CD4-positive, alpha-beta memory T cell (primary cell): Measurements from ENCODE around the gene CXCR6. TPM values are rescaled to one million over a fixed set of nuclear protein-coding genes. Genes with fewer than 3 reads are reported as not detected.

ENCODE experiments used
- CTCF ChIA-PET: fragments of 350-600 bp; sonication (Branson Sonifier 250); formaldehyde crosslinking; loops from one replicate; lab custom pipeline; 2021; ENCODE audit warnings: inconsistent platforms; ENCODE audit not compliant: partially characterized antibody; lab: Charles Lee
- POLR2A ChIA-PET: fragments of 350-600 bp; sonication (Branson Sonifier 250); formaldehyde crosslinking; loops from one replicate; lab custom pipeline; 2021; ENCODE audit not compliant: partially characterized antibody; lab: Charles Lee
- DNase-seq, 5 donors: peaks; one replicate each; pipeline versions ENCODE4 v3.0.0 to v3.0.0-alpha.2; 2020 to 2022; ENCODE audit warnings: mixed read lengths in 1 of 5
- H3K27ac ChIP-seq: one replicate; pipeline ENCODE4 v1.7.0; 2013; ENCODE audit warnings: low read depth, low read length
- H3K27me3 ChIP-seq: 2 replicates; pipeline ENCODE4 v1.7.0; 2013; ENCODE audit warnings: mild to moderate bottlenecking, low read length, moderate library complexity; ENCODE audit not compliant: insufficient read depth
- H3K36me3 ChIP-seq: 2 replicates; pipeline ENCODE4 v1.7.0; 2013; ENCODE audit warnings: mild to moderate bottlenecking, low read length, moderate library complexity; ENCODE audit not compliant: insufficient read depth
- H3K4me1 ChIP-seq: 2 replicates; pipeline ENCODE4 v1.7.0; 2013; ENCODE audit warnings: mild to moderate bottlenecking, low read length, moderate library complexity; ENCODE audit not compliant: insufficient read depth
- H3K4me3 ChIP-seq, 2 donors: one replicate each; pipeline ENCODE4 v1.7.0; 2013; ENCODE audit warnings: low read length in 2 of 2, mild to moderate bottlenecking in 1 of 2
- H3K9me3 ChIP-seq, 2 donors: one replicate each; pipeline ENCODE4 v1.7.0; 2013; ENCODE audit warnings: low read length in 2 of 2, control low read depth in 1 of 2; ENCODE audit not compliant: control insufficient read depth in 1 of 2
- H3K27ac Mint-ChIP-seq, 7 donors: one replicate each; pipeline ENCODE4 v1.8.0; 2020 to 2021; ENCODE audit warnings: mixed read lengths in 7 of 7, mild to moderate bottlenecking in 6 of 7, inconsistent platforms in 3 of 7, moderate library complexity in 3 of 7
- H3K27me3 Mint-ChIP-seq, 2 donors: one replicate each; pipeline ENCODE4 v1.8.0; 2020 to 2021; ENCODE audit warnings: mixed read lengths in 2 of 2
- H3K36me3 Mint-ChIP-seq, 2 donors: one replicate each; pipeline ENCODE4 v1.8.0; 2020 to 2021; ENCODE audit warnings: mixed read lengths in 2 of 2, inconsistent platforms in 1 of 2, mild to moderate bottlenecking in 1 of 2
- H3K4me1 Mint-ChIP-seq, 4 donors: one replicate each; pipeline ENCODE4 v1.8.0; 2020 to 2021; ENCODE audit warnings: mixed read lengths in 4 of 4, mild to moderate bottlenecking in 1 of 4
- H3K4me3 Mint-ChIP-seq, 8 donors: one replicate each; pipeline ENCODE4 v1.8.0; 2020 to 2021; ENCODE audit warnings: mixed read lengths in 8 of 8, mild to moderate bottlenecking in 7 of 8, moderate library complexity in 6 of 8, inconsistent platforms in 3 of 8
- H3K9me3 Mint-ChIP-seq, 8 donors: one replicate each; pipeline ENCODE4 v1.8.0; 2020 to 2021; ENCODE audit warnings: mixed read lengths in 8 of 8, mild to moderate bottlenecking in 5 of 8, inconsistent platforms in 3 of 8, moderate library complexity in 1 of 8
- intact Hi-C: fragments of 100-400 bp; cut with micrococcal nuclease; formaldehyde crosslinking; loops from one replicate; pipeline ENCODE4 v1.15.1; 2023
- polyA plus RNA-seq, 2 donors: library from polyadenylated mRNA; unstranded; fragments of 300-500 nt; fragmentation: Illumina TruSeq; gene quantifications; one replicate each; pipeline ENCODE4 v1.2.3, GENCODE V29; 2021
- total RNA-seq, 2 experiments: library from RNA; stranded (reverse); gene quantifications; one replicate each; pipeline ENCODE4 v1.2.3, GENCODE V29; 2021

Gene CXCR6
- total and polyA plus RNA-seq, 4 experiments from 2014 or later: 6.1 to 13.6 (median 9.1) TPM

DNA sequence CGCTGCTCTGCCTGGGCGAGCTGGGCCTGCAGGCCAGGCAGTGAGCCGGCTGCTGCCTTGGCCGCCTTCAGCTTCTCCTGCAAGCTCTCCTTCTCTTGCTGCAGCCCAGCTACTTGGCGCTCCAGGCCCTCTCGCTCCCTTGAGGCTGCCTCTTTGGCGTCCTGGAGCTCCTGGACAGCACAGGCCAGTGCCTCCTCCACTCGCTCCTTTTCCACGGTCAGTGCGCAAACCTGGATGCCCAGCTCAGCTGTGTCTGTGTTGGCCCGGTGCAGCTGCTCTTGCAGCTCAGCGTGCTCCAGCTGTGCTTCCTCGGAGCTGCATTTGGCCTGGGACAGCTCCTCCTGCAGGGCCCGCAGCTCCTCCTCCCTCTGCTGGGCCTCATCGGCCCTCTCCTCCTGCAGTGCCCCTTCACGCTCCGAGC, 23.1 kb downstream of the CXCR6 start:
- Histone ChIP-seq H3K4me3 (no peak overlapping the region), H3K4me1 (peaks cover 74% of the 10 kb centered on the region), H3K36me3 (peaks cover 60% of the 10 kb centered on the region), H3K27me3 (no peaks in the 10 kb centered on the region), H3K9me3 (no peaks in the 10 kb centered on the region), H3K27ac (no peak overlapping the region)
- Mint-ChIP-seq H3K27me3 (no peaks in the 10 kb centered on the region), H3K27ac (peak overlapping the region in 2 of 7 donors; percentile 69 to 88), H3K4me1 (peaks cover 35 to 90% (median 68%) of the 10 kb centered on the region in 4 donors), H3K36me3 (peaks cover 79 to 80% of the 10 kb centered on the region in 2 donors), H3K4me3 (peak overlapping the region in 3 of 8 donors; percentile 26 to 47 (median 27)), H3K9me3 (no peaks in the 10 kb centered on the region)
- DNase-seq: no peak
- ChIA-PET CTCF (interaction anchor here (0.6 to 14.1 kb wide), 10 partner anchors 8 to 663 kb away, joined by 3 to 153 read pairs (median 21); partner anchors contain the start of gene CXCR6), POLR2A (interaction anchor here (1.2 to 9.1 kb wide), 13 partner anchors 9 to 111 kb away, joined by 3 to 108 read pairs (median 8); partner anchors contain the start of genes CXCR6 and FYCO1)
- intact Hi-C loops: no loop called here

DNA sequence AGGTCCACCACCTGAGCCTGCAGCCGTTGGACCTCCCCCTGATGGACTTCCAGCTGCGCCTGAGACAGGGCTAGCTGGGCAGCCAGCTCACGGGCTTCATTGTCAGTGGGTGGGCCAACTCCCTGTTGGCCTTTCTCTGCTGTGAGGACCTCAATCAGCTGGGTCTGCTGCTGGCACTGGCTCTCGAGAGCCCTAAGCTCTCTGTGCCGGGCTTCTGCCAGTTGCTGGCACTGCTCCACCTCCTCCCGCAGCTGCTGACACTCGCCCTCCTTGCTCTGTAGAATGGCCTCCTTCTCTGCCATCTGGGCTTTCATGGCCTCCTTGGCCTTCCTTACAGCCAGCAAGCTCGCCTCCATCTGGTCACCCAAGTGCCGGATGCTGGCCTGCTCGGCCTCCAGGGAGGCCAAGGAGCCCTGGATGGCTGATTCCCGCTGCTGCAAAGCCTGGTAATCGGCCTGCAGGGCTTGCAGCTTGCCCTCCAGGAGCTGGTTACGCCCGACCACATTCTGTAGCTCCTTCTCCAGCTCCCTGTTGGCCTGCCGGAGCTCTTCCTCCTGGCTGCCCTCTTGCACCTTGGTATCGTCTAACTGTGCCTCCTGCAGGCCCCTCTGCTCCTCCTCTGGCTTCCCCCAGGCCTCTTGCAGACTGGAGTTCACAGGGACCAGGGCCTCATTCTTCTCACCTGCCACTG, 23.8 kb downstream of the CXCR6 start:
- DNase-seq: no peak
- ChIA-PET CTCF (interaction anchor here (1.3 to 14.1 kb wide), 8 partner anchors 9 to 111 kb away, joined by 4 to 153 read pairs (median 34); partner anchors contain the start of gene CXCR6), POLR2A (interaction anchor here (1.1 to 9.1 kb wide), 11 partner anchors 8 to 110 kb away, joined by 4 to 108 read pairs (median 16); partner anchors contain the start of genes CXCR6 and FYCO1)
- Mint-ChIP-seq H3K9me3 (no peaks in the 10 kb centered on the region), H3K4me1 (peaks cover 37 to 90% (median 67%) of the 10 kb centered on the region in 4 donors), H3K27ac (peak overlapping the region in 5 of 7 donors; percentile 21 to 66 (median 53)), H3K36me3 (peaks cover 78 to 80% of the 10 kb centered on the region in 2 donors), H3K27me3 (no peaks in the 10 kb centered on the region), H3K4me3 (peak overlapping the region in 2 of 8 donors; percentile 20 to 59)
- intact Hi-C loops: no loop called here
- Histone ChIP-seq H3K27me3 (no peaks in the 10 kb centered on the region), H3K4me3 (no peak overlapping the region), H3K9me3 (no peaks in the 10 kb centered on the region), H3K36me3 (peaks cover 59% of the 10 kb centered on the region), H3K4me1 (peaks cover 75% of the 10 kb centered on the region), H3K27ac (no peak overlapping the region)

DNA sequence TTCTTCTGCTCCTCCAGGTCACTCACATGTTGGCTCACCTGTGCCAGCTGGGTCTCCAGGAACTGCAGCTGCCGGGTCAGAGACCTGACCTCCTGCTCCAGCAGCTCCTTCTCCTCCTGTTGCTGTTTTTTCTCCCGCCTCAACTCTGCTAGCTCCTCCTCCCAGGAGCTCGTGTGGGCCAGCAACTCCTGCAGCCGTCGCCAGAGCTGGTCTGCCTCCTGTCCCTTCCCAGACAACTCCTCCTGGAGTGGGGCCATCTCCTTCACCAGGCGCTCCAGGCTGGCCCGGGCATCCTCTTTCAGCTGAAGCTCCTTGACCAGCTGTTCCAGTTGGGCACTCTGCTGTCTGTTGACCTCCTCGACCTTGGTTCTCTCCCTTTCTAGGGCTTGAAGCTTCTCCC, 24.5 kb downstream of the CXCR6 start:
- Histone ChIP-seq H3K27ac (no peak overlapping the region), H3K9me3 (no peaks in the 10 kb centered on the region), H3K36me3 (peaks cover 58% of the 10 kb centered on the region), H3K4me1 (peaks cover 75% of the 10 kb centered on the region), H3K27me3 (no peaks in the 10 kb centered on the region), H3K4me3 (no peak overlapping the region)
- Mint-ChIP-seq H3K9me3 (no peaks in the 10 kb centered on the region), H3K27me3 (no peaks in the 10 kb centered on the region), H3K36me3 (peaks cover 76 to 78% of the 10 kb centered on the region in 2 donors), H3K27ac (peak overlapping the region in 4 of 7 donors; percentile 62 to 77 (median 67)), H3K4me3 (peak overlapping the region in 1 of 8 donors; percentile 50), H3K4me1 (peaks cover 40 to 90% (median 67%) of the 10 kb centered on the region in 4 donors)
- intact Hi-C loops: no loop called here
- ChIA-PET CTCF (interaction anchor here (1.3 to 14.1 kb wide), 9 partner anchors 9 to 110 kb away, joined by 4 to 153 read pairs (median 31); partner anchors contain the start of gene CXCR6), POLR2A (interaction anchor here (1.1 to 9.1 kb wide), 10 partner anchors 7 to 110 kb away, joined by 4 to 108 read pairs (median 37); partner anchors contain the start of genes CXCR6 and FYCO1)
- no peak for DNase-seq

DNA sequence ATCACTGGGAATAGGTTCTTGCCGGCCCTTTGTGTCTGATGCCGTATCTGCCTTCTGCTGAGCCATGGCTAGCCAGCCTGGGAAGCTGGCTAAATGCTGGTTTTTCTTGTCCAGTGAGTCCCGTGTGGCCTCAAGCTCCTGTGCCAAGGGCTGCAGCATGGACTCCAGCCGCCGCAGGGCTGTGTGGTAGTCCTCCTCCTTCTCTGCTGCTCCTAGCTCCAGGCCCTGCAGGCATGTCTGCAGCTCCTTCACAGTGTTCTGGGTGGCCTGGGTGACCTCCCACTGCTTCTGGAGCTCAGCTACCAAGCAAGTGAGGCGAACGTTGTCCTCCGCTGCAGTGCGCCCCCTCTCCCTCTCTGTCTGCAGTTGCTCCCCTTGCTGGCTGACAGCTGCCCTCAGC, 24.9 kb downstream of the CXCR6 start:
- intact Hi-C loops: no loop called here
- peaks cover 41 to 90% (median 65%) of the 10 kb centered on the region in 4 donors for H3K4me1 Mint-ChIP-seq

DNA sequence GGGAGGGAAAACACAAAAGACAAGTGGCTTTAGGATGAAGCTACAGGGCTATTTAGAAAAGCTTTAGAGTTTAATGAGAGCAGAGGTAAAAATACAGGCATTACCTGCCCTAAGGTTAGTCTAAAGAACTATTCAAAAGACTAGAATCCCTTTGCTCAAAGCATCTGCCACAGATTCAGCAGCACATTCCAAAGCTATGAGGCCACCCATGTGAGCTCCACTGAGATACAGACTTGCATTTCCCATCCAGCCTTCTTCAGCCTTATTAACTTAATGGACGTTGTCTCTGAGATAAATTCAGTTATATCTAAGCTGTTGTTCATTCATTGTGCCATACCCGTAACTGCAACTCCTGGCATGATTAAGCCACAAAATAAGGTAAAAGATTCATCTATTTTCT, 25.4 kb downstream of the CXCR6 start:
- no peaks in the 10 kb centered on the region for H3K27me3 ChIP-seq
- intact Hi-C loops: no loop called here
- POLR2A ChIA-PET: interaction anchor here (1.0 to 9.1 kb wide), 9 partner anchors 6 to 98 kb away, joined by 3 to 108 read pairs (median 58); partner anchors contain the start of genes CXCR6 and FYCO1
- Mint-ChIP-seq H3K27me3 (no peaks in the 10 kb centered on the region), H3K9me3 (no peaks in the 10 kb centered on the region), H3K4me1 (peaks cover 36 to 90% (median 64%) of the 10 kb centered on the region in 4 donors), H3K36me3 (peaks cover 70 to 74% of the 10 kb centered on the region in 2 donors), H3K27ac (peak overlapping the region in 1 of 7 donors; percentile 39), H3K4me3 (no peak overlapping the region)
- no peak overlapping the region for H3K27ac ChIP-seq
- H3K9me3 ChIP-seq: no peaks in the 10 kb centered on the region
- peaks cover 75% of the 10 kb centered on the region for H3K4me1 ChIP-seq
- DNase-seq: no peak
- CTCF ChIA-PET: interaction anchor here (0.8 to 14.1 kb wide), 6 partner anchors 8 to 217 kb away, joined by 3 to 153 read pairs (median 34); partner anchors contain the start of gene CXCR6
- H3K36me3 ChIP-seq: peaks cover 58% of the 10 kb centered on the region
- no peak overlapping the region for H3K4me3 ChIP-seq

More for the DNA sequence above, 24.9 kb downstream of the CXCR6 start:
- CTCF ChIA-PET: interaction anchor here (1.3 to 14.1 kb wide), 7 partner anchors 8 to 110 kb away, joined by 4 to 153 read pairs (median 36); partner anchors contain the start of gene CXCR6
- Mint-ChIP-seq H3K36me3 (peaks cover 75% of the 10 kb centered on the region in 2 donors), H3K27ac (peak overlapping the region in 1 of 7 donors; percentile 65), H3K27me3 (no peaks in the 10 kb centered on the region), H3K4me3 (peak overlapping the region in 1 of 8 donors; percentile 59), H3K9me3 (no peaks in the 10 kb centered on the region)
- Histone ChIP-seq H3K27ac (no peak overlapping the region), H3K4me1 (peaks cover 75% of the 10 kb centered on the region), H3K9me3 (no peaks in the 10 kb centered on the region), H3K4me3 (no peak overlapping the region), H3K27me3 (no peaks in the 10 kb centered on the region), H3K36me3 (peaks cover 58% of the 10 kb centered on the region)
- POLR2A ChIA-PET: interaction anchor here (1.1 to 9.1 kb wide), 9 partner anchors 7 to 98 kb away, joined by 4 to 108 read pairs (median 58); partner anchors contain the start of genes CXCR6 and FYCO1
- no peak for DNase-seq

DNA sequence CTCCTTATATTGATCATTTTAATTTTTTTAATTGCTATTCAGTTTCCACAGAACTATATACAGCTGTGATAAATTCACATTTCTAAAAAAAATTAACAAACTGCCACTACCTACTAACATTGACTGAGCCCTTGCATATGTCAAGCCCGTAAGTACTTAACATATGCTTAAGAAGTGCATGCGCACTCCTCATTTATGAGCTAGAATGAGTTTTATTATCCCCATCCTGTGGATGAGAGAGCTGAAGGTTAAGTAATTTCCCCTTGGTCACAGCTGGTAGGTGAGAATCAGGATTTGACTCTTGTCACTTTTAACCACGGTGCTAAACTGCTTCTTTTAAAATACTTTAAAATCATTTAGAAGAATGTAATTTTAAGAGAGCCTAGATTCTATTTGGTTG, 25.9 kb downstream of the CXCR6 start:
- peaks cover 66 to 70% of the 10 kb centered on the region in 2 donors for H3K36me3 Mint-ChIP-seq
- peaks cover 75% of the 10 kb centered on the region for H3K4me1 ChIP-seq
- POLR2A ChIA-PET: interaction anchor here (0.8 to 8.0 kb wide), 7 partner anchors 9 to 97 kb away, joined by 3 to 80 read pairs (median 4); partner anchors contain the start of gene FYCO1

More for the DNA sequence above, 25.9 kb downstream of the CXCR6 start:
- intact Hi-C loops: no loop called here
- DNase-seq: no peak
- Histone ChIP-seq H3K9me3 (no peaks in the 10 kb centered on the region), H3K4me3 (no peak overlapping the region), H3K27ac (no peak overlapping the region), H3K36me3 (peaks cover 58% of the 10 kb centered on the region), H3K27me3 (no peaks in the 10 kb centered on the region)
- peaks cover 32 to 90% (median 61%) of the 10 kb centered on the region in 4 donors for H3K4me1 Mint-ChIP-seq
- H3K27me3 Mint-ChIP-seq: no peaks in the 10 kb centered on the region
- H3K4me3 Mint-ChIP-seq: no peak overlapping the region
- no peak overlapping the region for H3K27ac Mint-ChIP-seq
- H3K9me3 Mint-ChIP-seq: no peaks in the 10 kb centered on the region
- CTCF ChIA-PET: interaction anchor here (0.8 to 14.1 kb wide), 6 partner anchors 7 to 217 kb away, joined by 3 to 153 read pairs (median 34); partner anchors contain the start of gene CXCR6
